Bronchial epithelial cell (primary cell): Measurements from ENCODE around the gene RASSF1. TPM values are rescaled to one million over a fixed set of nuclear protein-coding genes. Genes with fewer than 3 reads are reported as not detected.

Source experiments
- DNase-seq: peaks from one replicate; pipeline ENCODE4 v3.0.0-alpha.2; 2010; ENCODE audit warnings: low read depth
- FAIRE-seq: peaks from 2 replicates; lab custom pipeline; 2011; peaks lifted over from hg19 to GRCh38; lab: Jason Lieb, UNC
- H3K27me3 ChIP-seq: 2 replicates; pipeline ENCODE4 v1.5.1; 2011; ENCODE audit warnings: low read length; ENCODE audit not compliant: control insufficient read depth, insufficient read depth
- H3K36me3 ChIP-seq: 2 replicates; pipeline ENCODE4 v1.5.1; 2011; ENCODE audit warnings: low read length; ENCODE audit not compliant: control insufficient read depth, insufficient read depth
- H3K4me3 ChIP-seq: 2 replicates; pipeline ENCODE4 v1.5.1; 2011; ENCODE audit warnings: mild to moderate bottlenecking, low read depth, low read length, control low read depth
- CTCF ChIP-seq: IDR thresholded peaks from 2 replicates; pipeline ENCODE4 v1.5.1; 2011; ENCODE audit warnings: mild to moderate bottlenecking, moderate library complexity, low read length, control low read depth, inconsistent platforms; ENCODE audit not compliant: insufficient read depth, severe bottlenecking
- total RNA-seq: library from RNA; depleted of rRNA; stranded (reverse); fragments of >200 nt; gene quantifications from 2 replicates; pipeline ENCODE4 v1.2.1, GENCODE V29; 2014

The RASSF1 gene
- total RNA-seq, 1 donor from 2014 or later = 25.5 TPM

GRCh38 chr3:50297896-50298725, 42.5 kb downstream of the RASSF1 start:
- peak; percentile 29 for TF ChIP-seq CTCF
- Histone ChIP-seq H3K36me3 (peaks cover 1% of the 10 kb centered on the region), H3K27me3 (no peaks in the 10 kb centered on the region), H3K4me3 (peak overlapping the region; percentile 76)
- FAIRE-seq (no peak), DNase-seq (no peak)

GRCh38 chr3:50297384-50297775, 43.3 kb downstream of the RASSF1 start:
- FAIRE-seq = no peak

GRCh38 chr3:50296721-50297383, 43.8 kb downstream of the RASSF1 start:
- DNase-seq (no peak), FAIRE-seq (no peak)
- Histone ChIP-seq H3K27me3 (no peaks in the 10 kb centered on the region), H3K36me3 (peaks cover 1% of the 10 kb centered on the region), H3K4me3 (no peak overlapping the region)
- TF ChIP-seq CTCF = no peak

More at GRCh38 chr3:50297384-50297775, 43.3 kb downstream of the RASSF1 start:
- Histone ChIP-seq H3K36me3 (peaks cover 1% of the 10 kb centered on the region), H3K27me3 (no peaks in the 10 kb centered on the region), H3K4me3 (no peak overlapping the region)
- no peak for DNase-seq
- TF ChIP-seq CTCF = no peak

- peaks cover 1% of the 10 kb centered on the region for H3K36me3 ChIP-seq
- H3K27me3 ChIP-seq = no peaks in the 10 kb centered on the region
- no peak overlapping the region for H3K4me3 ChIP-seq
- DNase-seq = no peak
- no peak for TF ChIP-seq CTCF
- no peak for FAIRE-seq
Measured at GRCh38 chr3:50295553-50296431, 44.8 kb downstream of the RASSF1 start.

- TF ChIP-seq CTCF = no peak
- DNase-seq (no peak), FAIRE-seq (no peak)
- Histone ChIP-seq H3K4me3 (no peak overlapping the region), H3K27me3 (no peaks in the 10 kb centered on the region), H3K36me3 (peaks cover 10% of the 10 kb centered on the region)
Measured at GRCh38 chr3:50294492-50295403, 45.9 kb downstream of the RASSF1 start.
